SK-N-SH (cell line): ENCODE data around the gene CALB2.

Experiments
- CTCF ChIP-seq: fragments of 200-600 bp; sonication (generic); IDR thresholded peaks from 2 replicates; pipeline ENCODE4 v1.6.1; 2017; ENCODE audit warnings: antibody characterized with exemption, mild to moderate bottlenecking, moderate library complexity
- EZH2phosphoT487 ChIP-seq: fragments of 200-600 bp; sonication (generic); IDR thresholded peaks from 2 replicates; pipeline ENCODE4 v1.6.1; 2017; ENCODE audit warnings: low read depth, mixed run types, mild to moderate bottlenecking, antibody characterized with exemption, moderate library complexity, borderline replicate concordance
- GABPA ChIP-seq: IDR thresholded peaks from 2 replicates; pipeline ENCODE4 v1.4.0; 2012; ENCODE audit warnings: low read depth, mild to moderate bottlenecking
- MXI1 ChIP-seq: IDR thresholded peaks from 2 replicates; pipeline ENCODE4 v1.6.1; 2012; ENCODE audit warnings: mild to moderate bottlenecking, low read depth, low read length, improper control_type of control experiment
- NFIC ChIP-seq: IDR thresholded peaks from 2 replicates; pipeline ENCODE4 v1.4.0; 2012; ENCODE audit warnings: borderline replicate concordance
- POLR2AphosphoS5 ChIP-seq: IDR thresholded peaks from 2 replicates; pipeline ENCODE4 v1.6.1; 2012; ENCODE audit warnings: low read depth, low read length
- REST ChIP-seq: IDR thresholded peaks from 2 replicates; pipeline ENCODE4 v1.6.1; 2012; ENCODE audit warnings: mild to moderate bottlenecking, low read depth, low read length, moderate library complexity
- RXRA ChIP-seq: IDR thresholded peaks from 2 replicates; pipeline ENCODE4 v1.4.0; 2012; ENCODE audit warnings: low read depth, mild to moderate bottlenecking, borderline replicate concordance
- TAF1 ChIP-seq: IDR thresholded peaks from 2 replicates; pipeline ENCODE4 v1.6.1; 2012; ENCODE audit warnings: low read depth, mild to moderate bottlenecking, low read length, moderate library complexity, borderline replicate concordance
- TEAD4 ChIP-seq: IDR thresholded peaks from 2 replicates; pipeline ENCODE4 v1.4.0; 2012; ENCODE audit warnings: mild to moderate bottlenecking, borderline replicate concordance; ENCODE audit not compliant: insufficient read depth
- YY1 ChIP-seq: IDR thresholded peaks from 2 replicates; pipeline ENCODE4 v1.4.0; 2012; ENCODE audit warnings: low read depth, mild to moderate bottlenecking

- TF ChIP-seq GABPA = no peak
- no peak for TF ChIP-seq POLR2AphosphoS5
- no peak for TF ChIP-seq RXRA
- TF ChIP-seq EZH2phosphoT487 = no peak
- TF ChIP-seq TEAD4 = no peak
- no peak for TF ChIP-seq MXI1
- no peak for TF ChIP-seq REST
- no peak for TF ChIP-seq YY1
- no peak for TF ChIP-seq CTCF
- TF ChIP-seq TAF1 = no peak
- no peak for TF ChIP-seq NFIC
These were observed 5.5 kb upstream of the CALB2 start for GRCh38 chr16:71352963-71353460.
